OCI-LY7 (cell line): ENCODE data around the gene PHF1. TPM values are rescaled to one million over a fixed set of nuclear protein-coding genes. Genes with fewer than 3 reads are reported as not detected.

Experiments used
- BruUV-seq: library from RNA; stranded (reverse); fragments of 400-500 nt; replicated peaks from 2 replicates; lab custom pipeline; 2021; lab: Mats Ljungman, UMichigan
- CTCF ChIA-PET: fragments of 300-600 bp; sonication (Branson Sonifier 250); formaldehyde crosslinking; loops from one replicate; lab custom pipeline; 2022; ENCODE audit warnings: antibody characterized with exemption; ENCODE audit not compliant: unreplicated experiment; lab: Charles Lee
- POLR2A ChIA-PET: fragments of 300-600 bp; sonication (Branson Sonifier 250); formaldehyde crosslinking; loops from one replicate; lab custom pipeline; 2022; ENCODE audit warnings: antibody characterized with exemption; lab: Charles Lee
- DNase-seq: peaks from one replicate; pipeline ENCODE4 v3.0.0-alpha.2; 2015; ENCODE audit warnings: low spot score
- H2AFZ ChIP-seq: fragments of 200-600 bp; sonication (generic), shearing (Covaris generic); 2 replicates; pipeline ENCODE4 v1.6.1; 2014; ENCODE audit warnings: mild to moderate bottlenecking, antibody characterized with exemption, low read length, moderate library complexity
- H3K27ac ChIP-seq: fragments of 200-600 bp; sonication (generic); 2 replicates; pipeline ENCODE4 v1.5.1; 2014; ENCODE audit warnings: mixed run types, low read depth, mild to moderate bottlenecking, moderate library complexity, low read length, inconsistent platforms; ENCODE audit not compliant: poor library complexity, severe bottlenecking
- H3K36me3 ChIP-seq: fragments of 200-600 bp; sonication (generic); 2 replicates; pipeline ENCODE4 v1.6.1; 2014; ENCODE audit warnings: mild to moderate bottlenecking, antibody characterized with exemption, low read length, moderate library complexity, mixed read lengths; ENCODE audit not compliant: insufficient read depth
- H3K4me1 ChIP-seq: fragments of 200-600 bp; sonication (generic); 2 replicates; pipeline ENCODE4 v1.5.1; 2014; ENCODE audit warnings: mild to moderate bottlenecking, low read length; ENCODE audit not compliant: insufficient read depth, poor library complexity, severe bottlenecking
- H3K4me2 ChIP-seq: fragments of 200-600 bp; sonication (generic); 2 replicates; pipeline ENCODE4 v1.6.1; 2014; ENCODE audit warnings: mild to moderate bottlenecking, low read length
- H3K4me3 ChIP-seq: fragments of 200-600 bp; sonication (generic); 2 replicates; pipeline ENCODE4 v1.5.1; 2014; ENCODE audit warnings: mild to moderate bottlenecking, low read depth, low read length; ENCODE audit not compliant: poor library complexity, severe bottlenecking
- H3K79me2 ChIP-seq: fragments of 200-600 bp; sonication (generic); 2 replicates; pipeline ENCODE4 v1.6.1; 2016; ENCODE audit warnings: low read depth, mild to moderate bottlenecking, low read length, moderate library complexity, mixed read lengths; ENCODE audit not compliant: insufficient read depth
- H3K9me2 ChIP-seq: fragments of 200-600 bp; sonication (generic); 2 replicates; pipeline ENCODE4 v1.6.1; 2016; ENCODE audit warnings: mild to moderate bottlenecking, low read length, mixed read lengths; ENCODE audit not compliant: insufficient read depth
- H3K9me3 ChIP-seq: fragments of 200-600 bp; sonication (generic); 2 replicates; pipeline ENCODE4 v1.6.1; 2014; ENCODE audit warnings: mild to moderate bottlenecking, mixed run types, low read length, mixed read lengths
- H4K20me1 ChIP-seq: fragments of 200-600 bp; sonication (generic); 2 replicates; pipeline ENCODE4 v1.6.1; 2014; ENCODE audit warnings: mild to moderate bottlenecking, antibody characterized with exemption, low read length, moderate library complexity, mixed read lengths; ENCODE audit not compliant: insufficient read depth
- EZH2phosphoT487 ChIP-seq: fragments of 200-600 bp; sonication (generic); IDR thresholded peaks from 2 replicates; pipeline ENCODE4 v1.6.1; 2018; ENCODE audit warnings: low read depth, borderline replicate concordance, mild to moderate bottlenecking, mixed run types, antibody characterized with exemption, low read length, moderate library complexity, mixed read lengths
- intact Hi-C: fragments of 100-400 bp; cut with micrococcal nuclease; formaldehyde crosslinking; loops from one replicate; pipeline ENCODE4 v1.10.0; 2022; ENCODE audit not compliant: unreplicated experiment
- total RNA-seq, 2 experiments: library from RNA; depleted of rRNA in 1 of 2; stranded (reverse); fragments of >200 nt in 1 of 2; shearing (Covaris generic) in 1 of 2; gene quantifications; 2 replicates each; pipeline ENCODE4 v1.2.3, GENCODE V29; 2014 to 2022
- TF ChIP-seq, protein P1 (sequence below): fragments of 200-600 bp; sonication (generic); conservative IDR thresholded peaks from 2 replicates; pipeline ENCODE4 v1.5.1; 2014; ENCODE audit warnings: mild to moderate bottlenecking, antibody characterized with exemption, low read length, moderate library complexity, mixed read lengths

PHF1 gene
- total RNA-seq, 2 experiments from 2014 or later, result 19.9 to 30.2 TPM

DNA sequence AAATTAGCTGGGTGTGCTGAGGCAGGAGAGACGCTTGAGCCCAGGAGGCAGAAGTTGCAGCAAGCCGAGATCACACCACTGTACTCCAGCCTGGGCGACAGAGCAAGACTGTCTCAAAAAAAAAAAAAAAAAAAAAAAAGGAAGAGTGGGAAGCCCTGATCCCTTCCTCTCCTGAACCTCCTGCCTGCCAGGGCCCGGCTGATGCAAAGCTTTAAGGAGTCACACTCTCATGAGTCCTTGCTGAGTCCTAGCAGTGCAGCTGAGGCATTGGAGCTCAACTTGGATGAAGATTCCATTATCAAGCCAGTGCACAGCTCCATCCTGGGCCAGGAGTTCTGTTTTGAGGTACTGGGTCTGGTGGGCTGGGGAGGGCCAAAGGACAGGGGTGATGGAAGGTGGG, 24.1 kb downstream of the PHF1 start:
- no peaks in the 10 kb centered on the region for H3K9me3 ChIP-seq
- H3K4me2 ChIP-seq, result no peak overlapping the region
- ChIA-PET POLR2A (interaction anchor here (0.6 to 0.7 kb wide), 2 partner anchors 136 to 565 kb away, joined by 3 read pairs; no protein-coding TSS in a partner anchor), CTCF (interaction anchor here (0.6 kb wide), 1 partner anchor 18 kb away, joined by 6 read pairs; no protein-coding TSS in a partner anchor)
- no peaks in the 10 kb centered on the region for H4K20me1 ChIP-seq
- intact Hi-C loops, result no loop called here
- TF ChIP-seq EZH2phosphoT487, result no peak
- H3K9me2 ChIP-seq, result no peaks in the 10 kb centered on the region
- no peak for DNase-seq
- peaks cover 3% of the 10 kb centered on the region; the same call in 1 of the 2 replicates for H3K79me2 ChIP-seq
- BruUV-seq, result no TSS peak
- no peak overlapping the region for H3K27ac ChIP-seq
- H3K4me1 ChIP-seq, result peaks cover 34% of the 10 kb centered on the region
- H2AFZ ChIP-seq, result no peak overlapping the region
- H3K36me3 ChIP-seq, result peaks cover 43% of the 10 kb centered on the region
- no peak overlapping the region for H3K4me3 ChIP-seq

DNA sequence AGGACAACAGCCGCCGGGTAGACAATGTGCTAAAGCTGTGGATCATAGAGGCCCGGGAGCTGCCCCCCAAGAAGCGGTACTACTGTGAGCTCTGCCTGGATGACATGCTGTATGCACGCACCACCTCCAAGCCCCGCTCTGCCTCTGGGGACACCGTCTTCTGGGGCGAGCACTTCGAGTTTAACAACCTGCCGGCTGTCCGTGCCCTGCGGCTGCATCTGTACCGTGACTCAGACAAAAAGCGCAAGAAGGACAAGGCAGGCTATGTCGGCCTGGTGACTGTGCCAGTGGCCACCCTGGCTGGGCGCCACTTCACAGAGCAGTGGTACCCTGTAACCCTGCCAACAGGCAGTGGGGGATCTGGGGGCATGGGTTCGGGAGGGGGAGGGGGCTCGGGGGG, 26.9 kb downstream of the PHF1 start:
- H3K9me3 ChIP-seq, result no peaks in the 10 kb centered on the region
- H3K4me3 ChIP-seq, result no peak overlapping the region
- no peaks in the 10 kb centered on the region for H3K79me2 ChIP-seq
- H2AFZ ChIP-seq, result no peak overlapping the region
- peaks cover 7% of the 10 kb centered on the region for H3K4me1 ChIP-seq
- no peak for DNase-seq
- no peaks in the 10 kb centered on the region for H3K9me2 ChIP-seq
- H3K36me3 ChIP-seq, result peaks cover 64% of the 10 kb centered on the region
- intact Hi-C loops, result no loop called here
- no peaks in the 10 kb centered on the region for H4K20me1 ChIP-seq
- TF ChIP-seq, protein P1, sequence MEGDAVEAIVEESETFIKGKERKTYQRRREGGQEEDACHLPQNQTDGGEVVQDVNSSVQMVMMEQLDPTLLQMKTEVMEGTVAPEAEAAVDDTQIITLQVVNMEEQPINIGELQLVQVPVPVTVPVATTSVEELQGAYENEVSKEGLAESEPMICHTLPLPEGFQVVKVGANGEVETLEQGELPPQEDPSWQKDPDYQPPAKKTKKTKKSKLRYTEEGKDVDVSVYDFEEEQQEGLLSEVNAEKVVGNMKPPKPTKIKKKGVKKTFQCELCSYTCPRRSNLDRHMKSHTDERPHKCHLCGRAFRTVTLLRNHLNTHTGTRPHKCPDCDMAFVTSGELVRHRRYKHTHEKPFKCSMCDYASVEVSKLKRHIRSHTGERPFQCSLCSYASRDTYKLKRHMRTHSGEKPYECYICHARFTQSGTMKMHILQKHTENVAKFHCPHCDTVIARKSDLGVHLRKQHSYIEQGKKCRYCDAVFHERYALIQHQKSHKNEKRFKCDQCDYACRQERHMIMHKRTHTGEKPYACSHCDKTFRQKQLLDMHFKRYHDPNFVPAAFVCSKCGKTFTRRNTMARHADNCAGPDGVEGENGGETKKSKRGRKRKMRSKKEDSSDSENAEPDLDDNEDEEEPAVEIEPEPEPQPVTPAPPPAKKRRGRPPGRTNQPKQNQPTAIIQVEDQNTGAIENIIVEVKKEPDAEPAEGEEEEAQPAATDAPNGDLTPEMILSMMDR, result no peak
- TF ChIP-seq EZH2phosphoT487, result no peak
- CTCF ChIA-PET, result no interaction called here
- H3K27ac ChIP-seq, result no peak overlapping the region
- no peak overlapping the region for H3K4me2 ChIP-seq
- POLR2A ChIA-PET, result no interaction called here
- BruUV-seq, result no TSS peak

DNA sequence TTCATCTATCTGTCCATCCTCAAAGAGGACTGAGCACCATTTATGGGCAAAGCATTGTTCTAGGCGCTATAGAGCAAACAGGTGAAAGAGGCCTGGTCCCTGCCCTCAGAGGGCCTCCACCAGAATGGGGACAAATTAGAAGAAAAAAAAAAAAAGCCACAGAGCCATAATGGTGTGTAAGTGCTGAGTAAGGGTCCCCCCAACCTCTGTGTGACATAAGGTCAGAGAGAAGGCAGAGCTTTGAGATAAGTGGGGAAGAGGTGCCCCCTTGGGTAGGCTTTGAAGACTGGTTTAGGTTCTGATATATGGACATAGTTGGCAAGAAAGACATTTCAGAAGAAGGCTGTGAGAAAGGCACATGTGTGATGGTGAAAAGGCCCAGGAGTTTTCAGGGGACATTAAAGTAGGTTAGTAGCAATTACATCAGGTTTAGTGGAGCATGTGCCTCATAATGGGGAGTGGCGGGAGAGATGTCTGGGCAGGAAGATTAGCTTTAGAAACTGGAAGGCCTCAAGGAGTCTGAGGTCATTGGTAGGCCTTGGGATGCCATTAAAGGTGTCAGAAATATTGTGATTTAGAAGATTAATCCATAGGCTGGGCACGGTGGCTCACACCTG, 28.3 kb downstream of the PHF1 start:
- no peak overlapping the region for H3K4me3 ChIP-seq
- no peak overlapping the region for H3K4me2 ChIP-seq
- POLR2A ChIA-PET, result interaction anchor here (0.9 to 1.0 kb wide), 2 partner anchors 8 to 15 kb away, joined by 3 read pairs; partner anchors contain the start of gene ZBTB9
- H2AFZ ChIP-seq, result no peak overlapping the region
- H3K27ac ChIP-seq, result no peak overlapping the region
- CTCF ChIA-PET, result no interaction called here
- H4K20me1 ChIP-seq, result no peaks in the 10 kb centered on the region
- peaks cover 78% of the 10 kb centered on the region for H3K36me3 ChIP-seq
- no peak for DNase-seq
- intact Hi-C loops, result no loop called here
- H3K4me1 ChIP-seq, result no peaks in the 10 kb centered on the region
- no TSS peak for BruUV-seq
- no peaks in the 10 kb centered on the region for H3K79me2 ChIP-seq
- H3K9me2 ChIP-seq, result no peaks in the 10 kb centered on the region
- TF ChIP-seq, protein P1, result no peak
- TF ChIP-seq EZH2phosphoT487, result no peak
- H3K9me3 ChIP-seq, result no peaks in the 10 kb centered on the region
